HEK293 (cell line): Measurements from ENCODE around the gene S100A2.

Experiments used
- CTCF ChIA-PET: fragments of 350-600 bp; formaldehyde crosslinking; extraction: SDS; loops from one replicate; lab custom pipeline; 2021; ENCODE audit warnings: antibody characterized with exemption; lab: Yijun Ruan, JAX
- POLR2A ChIA-PET: fragments of 300-600 bp; formaldehyde crosslinking; extraction: SDS; loops from one replicate; lab custom pipeline; 2020; ENCODE audit warnings: antibody characterized with exemption, inconsistent platforms; lab: Yijun Ruan, JAX
- H3K27ac ChIP-seq: fragments of 200-500 bp; sonication (Bioruptor generic); 2 replicates; pipeline ENCODE4 v1.5.1; 2014; ENCODE audit warnings: low read depth, low read length, control low read depth, inconsistent platforms; ENCODE audit errors: extremely low read depth
- H3K36me3 ChIP-seq, 2 experiments: fragments of 200-500 bp in 1 of 2; sonication (Bioruptor generic) in 1 of 2; 1 replicate in 1 of 2; 2 replicates in 1 of 2; pipeline ENCODE4 v1.5.1; 2014 to 2017; ENCODE audit warnings: inconsistent platforms in 2 of 2, low read length in 2 of 2; ENCODE audit not compliant: control insufficient read depth in 2 of 2, insufficient read depth in 1 of 2
- H3K4me1 ChIP-seq: fragments of 200-500 bp; sonication (Bioruptor generic); 2 replicates; pipeline ENCODE4 v1.5.1; 2014; ENCODE audit warnings: mild to moderate bottlenecking, low read length, inconsistent platforms; ENCODE audit not compliant: control insufficient read depth, insufficient read depth
- H3K4me3 ChIP-seq: 2 replicates; pipeline ENCODE4 v1.5.1; 2011; ENCODE audit warnings: low read depth, mild to moderate bottlenecking, control low read depth, low read length, moderate library complexity
- H3K9me3 ChIP-seq: fragments of 200-500 bp; sonication (Bioruptor generic); 2 replicates; pipeline ENCODE4 v1.5.1; 2014; ENCODE audit warnings: low read depth, low read length, inconsistent platforms; ENCODE audit not compliant: control insufficient read depth, insufficient read depth
- BCL11B ChIP-seq: fragments of 450-650 bp; formaldehyde crosslinking; IDR thresholded peaks from 2 replicates; pipeline ENCODE4 v1.5.1; 2016; ENCODE audit warnings: low read depth, missing biosample characterization, missing genetic modification characterization
- GFI1B ChIP-seq: fragments of 450-650 bp; formaldehyde crosslinking; IDR thresholded peaks from 2 replicates; pipeline ENCODE4 v1.5.1; 2016; ENCODE audit warnings: missing biosample characterization, missing genetic modification characterization
- GLIS1 ChIP-seq: fragments of 450-650 bp; formaldehyde crosslinking; IDR thresholded peaks from 2 replicates; pipeline ENCODE4 v1.5.1; 2016; ENCODE audit warnings: missing biosample characterization, missing genetic modification characterization
- GLIS2 ChIP-seq: fragments of 450-650 bp; formaldehyde crosslinking; IDR thresholded peaks from 2 replicates; pipeline ENCODE4 v1.5.1; 2016; ENCODE audit warnings: missing biosample characterization, missing genetic modification characterization
- HOXA7 ChIP-seq: sonication (generic); formaldehyde crosslinking; IDR thresholded peaks from 2 replicates; pipeline ENCODE4 v1.8.1; 2022; ENCODE audit warnings: missing genetic modification reagents, borderline replicate concordance
- OSR2 ChIP-seq: fragments of 450-650 bp; formaldehyde crosslinking; IDR thresholded peaks from 2 replicates; pipeline ENCODE4 v1.5.1; 2016; ENCODE audit warnings: missing biosample characterization, missing genetic modification characterization
- REST ChIP-seq: fragments of 450-650 bp; formaldehyde crosslinking; IDR thresholded peaks from 2 replicates; pipeline ENCODE4 v1.5.1; 2016; ENCODE audit warnings: missing biosample characterization, missing genetic modification characterization
- SETDB1 ChIP-seq: IDR thresholded peaks from one replicate; pipeline ENCODE4 v1.6.1; 2017; ENCODE audit warnings: mild to moderate bottlenecking, low read length, moderate library complexity, mixed read lengths; ENCODE audit not compliant: insufficient read length
- TSHZ1 ChIP-seq: fragments of 450-650 bp; formaldehyde crosslinking; IDR thresholded peaks from 2 replicates; pipeline ENCODE4 v1.5.1; 2016; ENCODE audit warnings: missing biosample characterization, missing genetic modification characterization, borderline replicate concordance
- ZBTB1 ChIP-seq: fragments of 450-650 bp; formaldehyde crosslinking; IDR thresholded peaks from 2 replicates; pipeline ENCODE4 v1.5.1; 2016; ENCODE audit warnings: missing biosample characterization, missing genetic modification characterization
- ZBTB48 ChIP-seq: fragments of 450-650 bp; formaldehyde crosslinking; IDR thresholded peaks from 2 replicates; pipeline ENCODE4 v1.5.1; 2016; ENCODE audit warnings: missing biosample characterization, missing genetic modification characterization
- ZIC2 ChIP-seq: fragments of 450-650 bp; formaldehyde crosslinking; IDR thresholded peaks from 2 replicates; pipeline ENCODE4 v1.5.1; 2016; ENCODE audit warnings: missing biosample characterization, missing genetic modification characterization
- ZNF214 ChIP-seq: fragments of 450-650 bp; formaldehyde crosslinking; IDR thresholded peaks from 2 replicates; pipeline ENCODE4 v1.5.1; 2017; ENCODE audit warnings: missing biosample characterization, mild to moderate bottlenecking, missing genetic modification characterization, borderline replicate concordance
- ZNF23 ChIP-seq: fragments of 450-650 bp; formaldehyde crosslinking; IDR thresholded peaks from 2 replicates; pipeline ENCODE4 v1.5.1; 2016; ENCODE audit warnings: missing biosample characterization, missing genetic modification characterization, borderline replicate concordance
- ZNF24 ChIP-seq: fragments of 450-650 bp; formaldehyde crosslinking; IDR thresholded peaks from 2 replicates; pipeline ENCODE4 v1.5.1; 2016; ENCODE audit warnings: missing biosample characterization, missing genetic modification characterization
- ZNF26 ChIP-seq: fragments of 450-650 bp; formaldehyde crosslinking; IDR thresholded peaks from 2 replicates; pipeline ENCODE4 v1.5.1; 2016; ENCODE audit warnings: missing biosample characterization, missing genetic modification characterization
- ZNF580 ChIP-seq: fragments of 450-650 bp; formaldehyde crosslinking; IDR thresholded peaks from 2 replicates; pipeline ENCODE4 v1.5.1; 2016; ENCODE audit warnings: missing biosample characterization, missing genetic modification characterization
- ZNF658 ChIP-seq: fragments of 450-650 bp; formaldehyde crosslinking; IDR thresholded peaks from 2 replicates; pipeline ENCODE4; 2016; ENCODE audit warnings: missing biosample characterization, missing genetic modification characterization
- ZNF692 ChIP-seq: fragments of 450-650 bp; formaldehyde crosslinking; IDR thresholded peaks from 2 replicates; pipeline ENCODE4 v1.5.1; 2016; ENCODE audit warnings: missing biosample characterization, missing genetic modification characterization
- ZNF791 ChIP-seq: fragments of 450-650 bp; formaldehyde crosslinking; IDR thresholded peaks from 2 replicates; pipeline ENCODE4 v1.5.1; 2016; ENCODE audit warnings: missing biosample characterization, missing genetic modification characterization
- ZSCAN5A ChIP-seq: fragments of 450-650 bp; formaldehyde crosslinking; IDR thresholded peaks from 2 replicates; pipeline ENCODE4 v1.5.1; 2016; ENCODE audit warnings: missing biosample characterization, missing genetic modification characterization
- TF ChIP-seq, protein P1 (sequence below): fragments of 450-650 bp; formaldehyde crosslinking; IDR thresholded peaks from 2 replicates; pipeline ENCODE4 v1.5.1; 2016; ENCODE audit warnings: missing biosample characterization, missing genetic modification characterization

Gene S100A2

GRCh38 chr1:153565529-153566374 is at the start of gene S100A2:
Gene S100A2, minus strand, starts transcription at chr1:153565844. Its CDS starts 1,967 bp downstream, at chr1:153563877.
- ChIA-PET CTCF (interaction anchor here (0.6 to 3.1 kb wide), 8 partner anchors 11 to 90 kb away, joined by 3 to 28 read pairs (median 5); partner anchors contain the start of gene S100A13), POLR2A (interaction anchor here (0.8 to 1.9 kb wide), 17 partner anchors 12 to 425 kb away, joined by 3 to 27 read pairs (median 5); partner anchors contain the start of genes CHTOP, INTS3, RPS27 and S100A13)
- Histone ChIP-seq H3K9me3 (no peaks in the 10 kb centered on the region), H3K4me3 (no peak within 1 kb of the TSS), H3K27ac (peak within 1 kb of the TSS; percentile 77), H3K36me3 (no peaks in the 10 kb centered on the region), H3K4me1 (peaks cover 7% of the 10 kb centered on the region)
- TF ChIP-seq GLIS1 (tag by site-specific recombination) = peak; percentile 25
- no peak for TF ChIP-seq ZNF580
- no peak for TF ChIP-seq HOXA7 (CRISPR knock-in tag)
- TF ChIP-seq ZNF23 (tag by site-specific recombination) = no peak
- peak; percentile 71 for TF ChIP-seq GLIS2 (tag by site-specific recombination)
- TF ChIP-seq, protein P1, sequence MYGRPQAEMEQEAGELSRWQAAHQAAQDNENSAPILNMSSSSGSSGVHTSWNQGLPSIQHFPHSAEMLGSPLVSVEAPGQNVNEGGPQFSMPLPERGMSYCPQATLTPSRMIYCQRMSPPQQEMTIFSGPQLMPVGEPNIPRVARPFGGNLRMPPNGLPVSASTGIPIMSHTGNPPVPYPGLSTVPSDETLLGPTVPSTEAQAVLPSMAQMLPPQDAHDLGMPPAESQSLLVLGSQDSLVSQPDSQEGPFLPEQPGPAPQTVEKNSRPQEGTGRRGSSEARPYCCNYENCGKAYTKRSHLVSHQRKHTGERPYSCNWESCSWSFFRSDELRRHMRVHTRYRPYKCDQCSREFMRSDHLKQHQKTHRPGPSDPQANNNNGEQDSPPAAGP (tag by site-specific recombination) = peak; percentile 73; the same call in 1 of the 2 replicates
- TF ChIP-seq OSR2 (tag by site-specific recombination) = no peak
- peak; percentile 57; the same call in 1 of the 2 replicates for TF ChIP-seq ZBTB48 (tag by site-specific recombination)
- TF ChIP-seq GFI1B = no peak
- TF ChIP-seq ZNF214 = no peak
- TF ChIP-seq REST (tag by site-specific recombination) = no peak
- no peak for TF ChIP-seq ZNF26 (tag by site-specific recombination)
- TF ChIP-seq SETDB1 = no peak
- TF ChIP-seq ZNF24 (tag by site-specific recombination) = no peak; the same call in 1 of the 2 replicates
- no peak for TF ChIP-seq TSHZ1 (tag by site-specific recombination)
- no peak for TF ChIP-seq ZBTB1 (tag by site-specific recombination)
- peak; percentile 80 for TF ChIP-seq ZIC2
- peak; percentile 100 for TF ChIP-seq ZNF692 (tag by site-specific recombination)
- TF ChIP-seq ZSCAN5A (tag by site-specific recombination) = no peak
- no peak for TF ChIP-seq ZNF791 (tag by site-specific recombination)
- TF ChIP-seq BCL11B (tag by site-specific recombination) = no peak
- TF ChIP-seq ZNF658 = no peak
